ENCODE results near the gene ROR2. TPM values are rescaled to one million over a fixed set of nuclear protein-coding genes. Genes with fewer than 3 reads are reported as not detected.
"Not testable (repeated sequence)": the region's sequence is repeated elsewhere in the genome, so short reads cannot be mapped to it uniquely, and the experiment has no call there.

The ROR2 gene
- polyA plus RNA-seq, 2 donors = 1.7 to 3.6 TPM

DNA sequence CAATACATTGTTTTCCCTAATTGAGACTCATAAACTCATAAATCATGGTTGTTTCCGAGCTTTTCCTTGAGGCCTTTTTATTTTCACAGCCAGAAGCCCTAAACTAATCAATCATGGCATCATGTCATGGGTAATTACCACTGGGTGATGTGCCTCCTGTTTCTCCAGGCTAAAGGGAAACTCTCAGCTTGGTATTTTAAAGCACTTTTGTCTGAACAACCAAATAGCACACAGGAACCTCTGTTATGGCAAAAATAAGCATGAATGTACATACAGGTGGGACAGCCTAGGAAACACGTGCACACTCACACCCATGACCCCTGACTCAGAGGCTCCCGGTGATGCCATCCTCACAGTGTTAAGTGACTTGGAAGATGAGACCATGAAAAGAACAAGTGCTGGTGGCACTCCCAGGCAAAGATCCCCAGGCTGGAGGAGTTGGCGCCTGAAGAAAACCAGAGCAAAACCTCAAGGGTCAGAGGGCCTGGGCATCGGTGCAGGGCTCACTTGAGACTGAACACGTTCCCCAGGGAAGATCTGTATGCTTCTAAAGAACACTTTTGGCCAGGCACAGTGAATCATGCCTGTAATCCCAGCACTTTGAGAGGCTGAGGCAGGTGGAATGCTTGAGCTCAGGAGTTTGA is 154.3 kb downstream of the ROR2 start:
- Histone ChIP-seq H3K4me3 (ENCODE audit: low read depth in 1 of 2, low read length in 2 of 2) (no peak overlapping the region), H3K4me1 (ENCODE audit: control insufficient read depth in 2 of 2, insufficient read depth in 2 of 2, low read length in 1 of 2) (peaks cover 3 to 9% of the 10 kb centered on the region in 2 donors), H3K27me3 (ENCODE audit: control insufficient read depth in 1 of 2, insufficient read depth in 2 of 2, low read length in 2 of 2) (no peaks in the 10 kb centered on the region), H3K36me3 (ENCODE audit: control insufficient read depth in 2 of 2, insufficient read depth in 2 of 2, low read length in 1 of 2) (no peaks in the 10 kb centered on the region), H3K27ac (ENCODE audit: low read depth in 2 of 2, low read length in 1 of 2) (peak overlapping the region in 1 of 2 donors; percentile 82), H3K9me3 (ENCODE audit: control insufficient read depth in 2 of 2, insufficient read depth in 1 of 2, low read depth in 1 of 2, low read length in 1 of 2) (no peaks in the 10 kb centered on the region)
- WGBS, 2 donors = 34 to 35% methylated on average over 6 of the region's 6 CpGs

DNA sequence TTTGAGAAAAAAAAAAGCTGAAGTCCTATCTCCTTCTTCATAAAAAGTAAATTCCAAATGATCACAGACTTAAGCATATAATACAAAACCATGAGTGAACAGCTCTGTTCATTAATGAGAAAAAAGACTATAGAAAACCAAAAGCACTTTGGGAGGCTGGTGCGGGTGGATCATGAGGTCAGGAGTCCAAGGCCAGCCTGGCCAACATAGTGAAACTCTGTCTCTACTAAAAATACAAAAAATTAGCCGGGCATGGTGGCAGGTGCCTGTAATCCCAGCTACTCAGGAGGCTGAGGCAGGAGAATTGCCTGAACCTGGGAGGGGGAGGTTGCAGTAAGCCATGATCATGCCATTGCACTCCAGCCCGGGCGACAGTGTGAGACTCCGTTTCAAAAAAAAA is 156.7 kb downstream of the ROR2 start:
- not testable (repeated sequence) for H3K27me3 ChIP-seq (ENCODE audit: control insufficient read depth in 1 of 2, insufficient read depth in 2 of 2, low read length in 2 of 2); H3K27ac ChIP-seq (ENCODE audit: low read depth in 2 of 2, low read length in 1 of 2); H3K4me3 ChIP-seq (ENCODE audit: low read depth in 1 of 2, low read length in 2 of 2); H3K36me3 ChIP-seq (ENCODE audit: control insufficient read depth in 2 of 2, insufficient read depth in 2 of 2, low read length in 1 of 2); H3K9me3 ChIP-seq (ENCODE audit: control insufficient read depth in 2 of 2, insufficient read depth in 1 of 2, low read depth in 1 of 2, low read length in 1 of 2); H3K4me1 ChIP-seq (ENCODE audit: control insufficient read depth in 2 of 2, insufficient read depth in 2 of 2, low read length in 1 of 2)
- WGBS, 2 donors = 86 to 93% methylated on average over 5 of the region's 5 CpGs

DNA sequence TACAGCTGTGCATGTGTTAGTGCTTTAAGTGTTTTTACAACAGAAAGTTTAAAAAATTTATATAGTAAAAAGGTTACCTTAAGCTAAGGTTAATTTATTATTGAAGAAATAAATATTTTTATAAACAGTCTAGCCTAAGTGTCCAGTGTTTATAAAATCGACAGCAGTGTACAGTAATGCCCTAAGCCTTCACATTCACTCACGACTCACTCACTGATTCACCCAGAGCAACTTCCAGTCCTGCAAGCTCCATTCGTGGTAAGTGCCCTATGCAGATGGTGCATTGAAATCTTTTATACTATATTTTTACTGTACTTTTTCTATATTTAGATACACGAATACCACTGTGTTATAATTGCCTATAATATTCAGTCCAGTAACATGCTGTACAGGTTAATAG is 159.1 kb downstream of the ROR2 start:
- no peaks in the 10 kb centered on the region for H3K36me3 ChIP-seq (ENCODE audit: control insufficient read depth in 2 of 2, insufficient read depth in 2 of 2, low read length in 1 of 2)
- H3K4me1 ChIP-seq (ENCODE audit: control insufficient read depth in 2 of 2, insufficient read depth in 2 of 2, low read length in 1 of 2) = no peaks in the 10 kb centered on the region
- H3K27me3 ChIP-seq (ENCODE audit: control insufficient read depth in 1 of 2, insufficient read depth in 2 of 2, low read length in 2 of 2) = no peaks in the 10 kb centered on the region
- WGBS, 2 donors = 41 to 49% methylated on average over 4 of the region's 4 CpGs
- no peak overlapping the region for H3K27ac ChIP-seq (ENCODE audit: low read depth in 2 of 2, low read length in 1 of 2)
- H3K4me3 ChIP-seq (ENCODE audit: low read depth in 1 of 2, low read length in 2 of 2) = no peak overlapping the region
- no peaks in the 10 kb centered on the region for H3K9me3 ChIP-seq (ENCODE audit: control insufficient read depth in 2 of 2, insufficient read depth in 1 of 2, low read depth in 1 of 2, low read length in 1 of 2)

DNA sequence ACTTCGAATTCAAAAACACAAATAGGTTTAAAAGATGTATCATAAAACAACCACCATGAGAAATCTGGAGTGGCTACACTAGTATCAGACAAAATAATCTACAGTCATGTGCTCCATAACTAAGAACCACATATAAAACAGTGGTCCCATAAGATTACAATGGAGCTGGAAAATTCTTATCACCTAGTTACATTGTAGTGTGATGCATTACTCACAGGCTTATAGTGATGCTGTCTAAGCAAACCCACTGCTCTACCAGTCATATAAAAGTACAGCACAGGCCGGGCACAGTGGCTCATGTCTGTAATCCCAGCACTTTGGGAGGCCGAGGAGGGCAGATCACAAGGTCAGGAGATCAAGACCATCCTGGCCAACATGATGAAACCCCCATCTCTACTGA is 160.1 kb downstream of the ROR2 start:
- no peaks in the 10 kb centered on the region for H3K36me3 ChIP-seq (ENCODE audit: control insufficient read depth in 2 of 2, insufficient read depth in 2 of 2, low read length in 1 of 2)
- no peaks in the 10 kb centered on the region for H3K9me3 ChIP-seq (ENCODE audit: control insufficient read depth in 2 of 2, insufficient read depth in 1 of 2, low read depth in 1 of 2, low read length in 1 of 2)
- no peaks in the 10 kb centered on the region for H3K27me3 ChIP-seq (ENCODE audit: control insufficient read depth in 1 of 2, insufficient read depth in 2 of 2, low read length in 2 of 2)
- H3K4me3 ChIP-seq (ENCODE audit: low read depth in 1 of 2, low read length in 2 of 2) = no peak overlapping the region
- WGBS, 2 donors = 87 to 89% methylated on average over 3 of the region's 3 CpGs
- H3K4me1 ChIP-seq (ENCODE audit: control insufficient read depth in 2 of 2, insufficient read depth in 2 of 2, low read length in 1 of 2) = no peaks in the 10 kb centered on the region
- no peak overlapping the region for H3K27ac ChIP-seq (ENCODE audit: low read depth in 2 of 2, low read length in 1 of 2)

DNA sequence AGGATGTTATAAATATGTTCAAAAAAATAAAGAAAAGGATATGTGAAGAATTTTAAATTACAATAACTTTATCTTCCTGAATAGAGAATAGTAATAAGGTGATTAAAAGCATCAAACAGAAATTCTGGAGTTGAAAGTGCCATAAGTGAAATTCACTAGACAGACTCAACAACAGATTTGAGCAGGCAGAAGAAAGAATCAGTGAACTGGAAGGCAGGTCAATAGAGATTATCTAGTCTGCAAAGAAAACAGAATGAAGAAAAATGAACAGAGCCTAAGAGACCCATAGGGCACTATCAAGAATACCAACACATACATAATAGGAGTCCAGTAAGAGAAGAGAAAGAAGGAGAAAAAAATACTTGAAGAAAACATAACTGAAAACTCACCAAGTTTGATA is 162.1 kb downstream of the ROR2 start:
- no peaks in the 10 kb centered on the region for H3K27me3 ChIP-seq (ENCODE audit: control insufficient read depth in 1 of 2, insufficient read depth in 2 of 2, low read length in 2 of 2)
- no peaks in the 10 kb centered on the region for H3K9me3 ChIP-seq (ENCODE audit: control insufficient read depth in 2 of 2, insufficient read depth in 1 of 2, low read depth in 1 of 2, low read length in 1 of 2)
- no peak overlapping the region for H3K4me3 ChIP-seq (ENCODE audit: low read depth in 1 of 2, low read length in 2 of 2)
- no peaks in the 10 kb centered on the region for H3K36me3 ChIP-seq (ENCODE audit: control insufficient read depth in 2 of 2, insufficient read depth in 2 of 2, low read length in 1 of 2)
- no peak overlapping the region for H3K27ac ChIP-seq (ENCODE audit: low read depth in 2 of 2, low read length in 1 of 2)
- H3K4me1 ChIP-seq (ENCODE audit: control insufficient read depth in 2 of 2, insufficient read depth in 2 of 2, low read length in 1 of 2) = no peaks in the 10 kb centered on the region

DNA sequence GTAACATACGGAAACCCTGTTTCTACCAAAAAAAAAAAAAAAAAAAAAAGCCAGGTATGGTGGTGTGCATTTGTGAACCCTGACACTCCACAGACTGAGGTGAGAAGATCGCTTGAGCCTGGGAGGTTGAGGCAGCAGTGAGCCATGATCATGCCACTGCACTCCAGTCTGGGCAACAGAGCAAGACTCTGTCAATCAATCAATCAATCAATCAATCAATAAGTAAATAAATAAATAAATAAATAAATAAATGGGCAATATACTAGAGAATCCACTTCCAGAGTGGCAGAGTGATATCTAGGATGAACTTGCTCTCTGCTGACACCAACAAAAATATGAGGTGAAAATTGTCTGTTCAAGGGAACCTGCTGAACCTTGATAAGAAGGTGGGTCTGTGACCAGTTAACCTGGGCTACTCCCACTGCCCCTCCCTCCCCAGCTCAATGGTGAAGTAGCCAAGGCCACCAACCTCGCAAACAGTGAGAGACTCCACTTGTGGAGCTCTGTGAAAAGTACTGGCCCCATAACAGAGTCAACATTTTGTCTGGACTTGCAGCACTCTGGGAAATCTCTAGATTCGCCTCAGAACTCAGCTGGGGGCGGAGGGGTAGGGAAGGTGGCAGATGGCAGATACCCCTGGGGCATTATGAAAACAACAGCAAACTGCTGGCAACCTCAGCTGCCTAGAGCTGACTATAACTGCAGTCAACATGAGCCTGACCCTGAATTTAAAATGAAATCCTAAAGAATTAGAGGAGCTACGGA is 163.7 kb downstream of the ROR2 start:
- Histone ChIP-seq H3K27me3 (ENCODE audit: control insufficient read depth in 1 of 2, insufficient read depth in 2 of 2, low read length in 2 of 2) (no peaks in the 10 kb centered on the region), H3K4me1 (ENCODE audit: control insufficient read depth in 2 of 2, insufficient read depth in 2 of 2, low read length in 1 of 2) (no peaks in the 10 kb centered on the region), H3K4me3 (ENCODE audit: low read depth in 1 of 2, low read length in 2 of 2) (no peak overlapping the region), H3K27ac (ENCODE audit: low read depth in 2 of 2, low read length in 1 of 2) (no peak overlapping the region), H3K9me3 (ENCODE audit: control insufficient read depth in 2 of 2, insufficient read depth in 1 of 2, low read depth in 1 of 2, low read length in 1 of 2) (no peaks in the 10 kb centered on the region), H3K36me3 (ENCODE audit: control insufficient read depth in 2 of 2, insufficient read depth in 2 of 2, low read length in 1 of 2) (no peaks in the 10 kb centered on the region)
- WGBS, 2 donors = 66 to 75% methylated on average over 6 of the region's 6 CpGs

DNA sequence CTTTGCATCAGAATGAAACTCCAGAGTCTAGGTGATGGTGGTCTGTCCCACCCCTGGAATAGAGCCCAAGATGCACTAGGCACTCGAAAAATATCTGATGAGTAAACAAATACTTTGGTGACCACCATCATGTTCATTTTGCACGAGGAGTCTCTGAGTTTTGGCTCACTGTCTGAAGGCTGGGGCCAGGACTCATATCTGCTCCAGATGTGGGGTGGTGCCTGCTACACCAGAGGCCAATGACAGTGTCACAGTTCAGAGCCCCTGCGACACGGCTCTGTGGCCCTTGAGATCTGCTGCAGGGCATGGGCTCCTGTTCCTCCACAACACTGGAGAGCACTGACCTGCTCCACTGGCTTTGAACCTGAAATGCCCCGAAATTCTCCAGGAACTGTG is 164.6 kb downstream of the ROR2 start:
- WGBS, 2 donors = 60 to 66% methylated on average over 5 of the region's 5 CpGs
- Histone ChIP-seq H3K27ac (ENCODE audit: low read depth in 2 of 2, low read length in 1 of 2) (no peak overlapping the region), H3K36me3 (ENCODE audit: control insufficient read depth in 2 of 2, insufficient read depth in 2 of 2, low read length in 1 of 2) (no peaks in the 10 kb centered on the region), H3K27me3 (ENCODE audit: control insufficient read depth in 1 of 2, insufficient read depth in 2 of 2, low read length in 2 of 2) (no peaks in the 10 kb centered on the region), H3K4me1 (ENCODE audit: control insufficient read depth in 2 of 2, insufficient read depth in 2 of 2, low read length in 1 of 2) (no peaks in the 10 kb centered on the region), H3K9me3 (ENCODE audit: control insufficient read depth in 2 of 2, insufficient read depth in 1 of 2, low read depth in 1 of 2, low read length in 1 of 2) (no peaks in the 10 kb centered on the region), H3K4me3 (ENCODE audit: low read depth in 1 of 2, low read length in 2 of 2) (no peak overlapping the region)

DNA sequence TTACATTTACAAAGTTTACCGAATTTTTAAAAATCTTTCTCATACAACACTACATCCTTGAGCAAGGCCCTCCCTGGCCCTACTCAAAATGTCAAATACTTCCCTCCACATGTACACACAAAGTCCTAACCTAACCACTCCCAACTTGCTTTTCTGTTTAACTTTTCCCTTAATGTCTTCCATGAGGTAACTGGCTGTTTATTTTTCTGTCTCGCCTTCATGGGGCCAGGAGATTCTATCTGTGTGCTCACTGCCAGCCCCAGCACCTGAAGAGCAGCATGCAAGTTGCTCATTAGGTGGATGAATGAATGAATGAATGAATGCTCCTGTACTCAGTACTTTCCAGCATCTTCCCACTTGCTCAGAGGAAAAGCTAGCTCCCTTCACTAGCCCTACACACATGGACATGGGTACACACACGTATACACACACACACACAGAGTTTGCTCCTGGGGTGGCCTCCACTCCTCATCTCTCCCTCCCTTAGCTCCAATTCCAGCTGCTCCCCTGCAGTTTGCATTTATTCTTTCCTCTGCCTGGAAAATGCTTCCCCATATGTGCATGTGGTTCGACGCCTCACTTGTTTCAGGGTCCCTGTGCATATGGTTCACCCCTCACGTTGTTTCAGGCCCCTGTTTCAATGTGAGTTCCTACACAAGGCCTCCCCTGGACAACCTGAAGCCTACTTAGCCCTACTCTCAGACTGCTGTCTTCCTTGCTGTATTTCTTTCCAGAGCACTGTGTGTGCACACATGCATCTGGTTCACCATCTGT is 165.2 kb downstream of the ROR2 start:
- Histone ChIP-seq H3K9me3 (ENCODE audit: control insufficient read depth in 2 of 2, insufficient read depth in 1 of 2, low read depth in 1 of 2, low read length in 1 of 2) (no peaks in the 10 kb centered on the region), H3K36me3 (ENCODE audit: control insufficient read depth in 2 of 2, insufficient read depth in 2 of 2, low read length in 1 of 2) (no peaks in the 10 kb centered on the region), H3K27me3 (ENCODE audit: control insufficient read depth in 1 of 2, insufficient read depth in 2 of 2, low read length in 2 of 2) (no peaks in the 10 kb centered on the region), H3K4me3 (ENCODE audit: low read depth in 1 of 2, low read length in 2 of 2) (no peak overlapping the region), H3K27ac (ENCODE audit: low read depth in 2 of 2, low read length in 1 of 2) (no peak overlapping the region), H3K4me1 (ENCODE audit: control insufficient read depth in 2 of 2, insufficient read depth in 2 of 2, low read length in 1 of 2) (no peaks in the 10 kb centered on the region)
- WGBS, 2 donors = 85 to 87% methylated on average over 6 of the region's 6 CpGs

DNA sequence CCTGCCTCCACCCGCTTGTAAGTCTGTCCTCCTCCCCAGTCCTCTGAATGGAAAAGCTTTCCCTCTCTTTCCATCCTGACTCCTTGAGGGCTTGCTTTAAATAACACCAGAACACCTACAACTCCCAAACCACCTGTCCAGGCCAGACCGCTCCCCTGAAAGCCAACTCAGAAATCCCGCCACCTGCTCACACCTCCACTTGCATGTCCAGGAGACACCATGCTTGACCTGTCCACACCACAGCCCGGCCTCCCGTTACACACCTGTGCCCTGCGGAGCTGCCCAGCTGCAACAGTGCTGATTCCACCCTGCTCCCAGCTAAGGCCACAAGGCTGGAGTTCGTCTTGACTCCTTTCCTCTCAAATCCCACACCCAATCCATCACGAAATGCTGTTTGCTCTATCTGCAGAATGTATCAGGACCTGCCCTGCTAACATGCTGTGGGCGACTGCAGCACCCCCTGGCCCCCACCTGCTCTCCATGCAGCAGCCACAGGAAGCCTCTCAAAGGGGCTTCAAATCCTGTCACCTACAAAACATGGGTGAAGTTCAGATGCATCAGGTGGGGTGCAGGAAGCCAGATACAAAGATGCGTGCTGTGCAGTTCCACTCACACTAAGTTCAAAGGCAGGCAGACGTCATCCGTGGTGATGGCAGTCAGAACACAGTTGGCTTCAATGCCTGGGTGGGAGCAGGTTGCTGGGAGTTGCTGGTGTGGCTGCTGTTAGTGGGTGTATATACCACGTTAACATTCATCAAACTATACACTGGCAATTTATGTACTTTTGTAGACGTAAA is 166.0 kb downstream of the ROR2 start:
- Histone ChIP-seq H3K4me1 (ENCODE audit: control insufficient read depth in 2 of 2, insufficient read depth in 2 of 2, low read length in 1 of 2) (no peaks in the 10 kb centered on the region), H3K4me3 (ENCODE audit: low read depth in 1 of 2, low read length in 2 of 2) (no peak overlapping the region), H3K27me3 (ENCODE audit: control insufficient read depth in 1 of 2, insufficient read depth in 2 of 2, low read length in 2 of 2) (no peaks in the 10 kb centered on the region), H3K27ac (ENCODE audit: low read depth in 2 of 2, low read length in 1 of 2) (peak overlapping the region in 1 of 2 donors; percentile 24), H3K9me3 (ENCODE audit: control insufficient read depth in 2 of 2, insufficient read depth in 1 of 2, low read depth in 1 of 2, low read length in 1 of 2) (no peaks in the 10 kb centered on the region), H3K36me3 (ENCODE audit: control insufficient read depth in 2 of 2, insufficient read depth in 2 of 2, low read length in 1 of 2) (no peaks in the 10 kb centered on the region)
- WGBS, 2 donors = 81 to 82% methylated on average over 14 of the region's 14 CpGs
